GM23248 (cell line): ENCODE data around the gene TSNAX. TPM values are rescaled to one million over a fixed set of nuclear protein-coding genes. Genes with fewer than 3 reads are reported as not detected.

Experiments used
- DNase-seq: peaks from one replicate; pipeline ENCODE4 v3.0.0-alpha.2; 2015
- H2AFZ ChIP-seq: fragments of 200-600 bp; sonication (generic); 2 replicates; pipeline ENCODE4 v1.6.1; 2016; ENCODE audit warnings: antibody characterized with exemption
- H3F3A ChIP-seq: fragments of 200-600 bp; sonication (generic); 2 replicates; pipeline ENCODE4 v1.6.1; 2016; ENCODE audit warnings: mild to moderate bottlenecking, antibody characterized with exemption, mixed run types; ENCODE audit not compliant: insufficient read depth
- H3K27ac ChIP-seq: fragments of 200-600 bp; sonication (generic); 2 replicates; pipeline ENCODE4 v1.5.1; 2016; ENCODE audit warnings: mild to moderate bottlenecking
- H3K27me3 ChIP-seq: fragments of 200-600 bp; sonication (generic); replicated peaks from 2 replicates; pipeline ENCODE4 v1.6.1; 2016; ENCODE audit warnings: mild to moderate bottlenecking; ENCODE audit not compliant: insufficient read depth
- H3K36me3 ChIP-seq: fragments of 200-600 bp; sonication (generic); 2 replicates; pipeline ENCODE4 v1.6.1; 2016; ENCODE audit warnings: low read depth, mild to moderate bottlenecking
- H3K4me1 ChIP-seq: fragments of 200-600 bp; sonication (generic); 2 replicates; pipeline ENCODE4 v1.6.1; 2016; ENCODE audit warnings: mild to moderate bottlenecking; ENCODE audit not compliant: insufficient read depth
- H3K4me2 ChIP-seq: fragments of 200-600 bp; sonication (generic); one replicate; pipeline ENCODE4 v1.6.1; 2016; ENCODE audit warnings: mild to moderate bottlenecking; ENCODE audit not compliant: unreplicated experiment
- H3K4me3 ChIP-seq: fragments of 200-600 bp; sonication (generic); 2 replicates; pipeline ENCODE4 v1.5.1; 2016; ENCODE audit warnings: mild to moderate bottlenecking
- H3K79me2 ChIP-seq: fragments of 200-600 bp; sonication (generic); 2 replicates; pipeline ENCODE4 v1.6.1; 2016; ENCODE audit warnings: mild to moderate bottlenecking; ENCODE audit not compliant: insufficient read depth
- H3K9ac ChIP-seq: fragments of 200-600 bp; sonication (generic); 2 replicates; pipeline ENCODE4 v1.6.1; 2016; ENCODE audit warnings: mild to moderate bottlenecking
- H3K9me2 ChIP-seq: fragments of 200-600 bp; sonication (generic); 2 replicates; pipeline ENCODE4 v1.6.1; 2016; ENCODE audit warnings: mixed run types, mild to moderate bottlenecking, moderate library complexity; ENCODE audit not compliant: insufficient read depth
- H3K9me3 ChIP-seq: fragments of 200-600 bp; sonication (generic); one replicate; pipeline ENCODE4 v1.6.1; 2017; ENCODE audit warnings: low read depth
- H4K20me1 ChIP-seq: fragments of 200-600 bp; sonication (generic); 2 replicates; pipeline ENCODE4 v1.6.0; 2016; ENCODE audit not compliant: insufficient read depth
- EZH2 ChIP-seq: fragments of 200-600 bp; sonication (generic); IDR thresholded peaks from 2 replicates; pipeline ENCODE4 v1.6.1; 2018; ENCODE audit warnings: antibody characterized with exemption, mild to moderate bottlenecking; ENCODE audit not compliant: insufficient read depth, poor library complexity, severe bottlenecking
- EZH2phosphoT487 ChIP-seq: fragments of 200-600 bp; sonication (generic); IDR thresholded peaks from 2 replicates; pipeline ENCODE4 v1.6.1; 2018; ENCODE audit warnings: antibody characterized with exemption, moderate library complexity, mild to moderate bottlenecking, low read depth; ENCODE audit not compliant: insufficient read depth
- WGBS, 2 experiments: methylation state at CpG; one replicate each; pipeline ENCODE4 v1.1.6; 2015 to 2017; ENCODE audit warnings: low lambda C conversion rate in 2 of 2, low coverage in 1 of 2; ENCODE audit errors: missing lambda C conversion rate in 2 of 2; 5-methylcytosine and 5-hydroxymethylcytosine counted together
- in situ Hi-C: fragments of 300-500 bp; cut with MboI; formaldehyde crosslinking; loops from 2 replicates; pipeline ENCODE4 v1.15.0; 2020
- polyA plus RNA-seq: library from polyadenylated mRNA; unstranded; fragments of >200 nt; fragmentation: Nextera tagmentation; extraction: Ambion mirVana; gene quantifications from 2 replicates; pipeline ENCODE4 v1.2.1, GENCODE V29; 2016
- total RNA-seq: library from RNA; depleted of rRNA; stranded (reverse); fragments of >200 nt; shearing (Covaris generic); gene quantifications from 2 replicates; pipeline ENCODE4 v1.2.3, GENCODE V29; 2014

Gene TSNAX
- total and polyA plus RNA-seq, 2 experiments from 2014 or later = 39.4 to 45.8 TPM

- no peak overlapping the region for H2AFZ ChIP-seq
- in situ Hi-C loops = no loop called here
- TF ChIP-seq EZH2phosphoT487 = no peak
- TF ChIP-seq EZH2 = no peak
- 89 to 94% methylated on average over 1 of the region's 1 CpG for WGBS, 2 experiments
- no peaks in the 10 kb centered on the region; the same call in 1 of the 2 replicates for H3K4me1 ChIP-seq
- H4K20me1 ChIP-seq = no peaks in the 10 kb centered on the region
- no peak overlapping the region for H3K9ac ChIP-seq
- H3K36me3 ChIP-seq = no peaks in the 10 kb centered on the region
- H3F3A ChIP-seq = 0 out of 2 replicates have a peak, but pooled peaks cover 6% of the 10 kb centered on the region
- no peaks in the 10 kb centered on the region for H3K9me2 ChIP-seq
- H3K9me3 ChIP-seq = no peaks in the 10 kb centered on the region
- DNase-seq = no peak
- no peak overlapping the region for H3K4me2 ChIP-seq
- H3K27ac ChIP-seq = no peak overlapping the region
- no peaks in the 10 kb centered on the region for H3K27me3 ChIP-seq
- H3K79me2 ChIP-seq = no peaks in the 10 kb centered on the region
- H3K4me3 ChIP-seq = no peak overlapping the region
Measured at GRCh38 chr1:231522038-231522437, 6.4 kb upstream of the TSNAX start.

- no peaks in the 10 kb centered on the region for H4K20me1 ChIP-seq
- H3K36me3 ChIP-seq = no peaks in the 10 kb centered on the region
- H3K27me3 ChIP-seq = no peaks in the 10 kb centered on the region
- DNase-seq = no peak
- H3K9me2 ChIP-seq = no peaks in the 10 kb centered on the region
- in situ Hi-C loops = no loop called here
- no peaks in the 10 kb centered on the region for H3F3A ChIP-seq
- no peaks in the 10 kb centered on the region for H3K79me2 ChIP-seq
- H3K9ac ChIP-seq = no peak overlapping the region
- 93 to 94% methylated on average over 2 of the region's 2 CpGs for WGBS, 2 experiments
- H3K4me1 ChIP-seq = peaks cover 3% of the 10 kb centered on the region; the same call in 1 of the 2 replicates
- TF ChIP-seq EZH2 = no peak
- TF ChIP-seq EZH2phosphoT487 = no peak
- no peak overlapping the region for H3K4me3 ChIP-seq
- H2AFZ ChIP-seq = no peak overlapping the region
- no peak overlapping the region for H3K4me2 ChIP-seq
- H3K9me3 ChIP-seq = no peaks in the 10 kb centered on the region
- no peak overlapping the region for H3K27ac ChIP-seq
Measured at GRCh38 chr1:231522931-231523642, 5.4 kb upstream of the TSNAX start.

- Histone ChIP-seq H3K4me2 (no peak overlapping the region), H3K79me2 (peaks cover 2% of the 10 kb centered on the region), H3K36me3 (no peaks in the 10 kb centered on the region), H3K9ac (no peak overlapping the region), H3K4me3 (no peak overlapping the region), H3K4me1 (peaks cover 3% of the 10 kb centered on the region; the same call in 1 of the 2 replicates), H3K9me3 (no peaks in the 10 kb centered on the region), H3K9me2 (no peaks in the 10 kb centered on the region), H3K27ac (no peak overlapping the region), H3F3A (no peaks in the 10 kb centered on the region), H4K20me1 (no peaks in the 10 kb centered on the region), H2AFZ (no peak overlapping the region), H3K27me3 (no peaks in the 10 kb centered on the region)
- 97 to 100% methylated on average over 2 of the region's 2 CpGs for WGBS, 2 experiments
- TF ChIP-seq EZH2 (no peak), EZH2phosphoT487 (no peak)
- no peak for DNase-seq
- in situ Hi-C loops = no loop called here
Measured at GRCh38 chr1:231523816-231524215, 4.7 kb upstream of the TSNAX start.

- Histone ChIP-seq H3K4me3 (no peak overlapping the region), H3K4me1 (peaks cover 13% of the 10 kb centered on the region), H2AFZ (no peak overlapping the region), H3K27ac (no peak overlapping the region), H3K36me3 (no peaks in the 10 kb centered on the region), H3K27me3 (no peaks in the 10 kb centered on the region), H3K9me2 (no peaks in the 10 kb centered on the region), H3F3A (peaks cover 9% of the 10 kb centered on the region; the same call in 1 of the 2 replicates), H3K9me3 (no peaks in the 10 kb centered on the region), H3K4me2 (no peak overlapping the region), H4K20me1 (no peaks in the 10 kb centered on the region), H3K9ac (no peak overlapping the region), H3K79me2 (peaks cover 29% of the 10 kb centered on the region)
- no peak for DNase-seq
- in situ Hi-C loops = no loop called here
- no peak for TF ChIP-seq EZH2
- TF ChIP-seq EZH2phosphoT487 = no peak
Measured at GRCh38 chr1:231526536-231526935, 1.9 kb upstream of the TSNAX start.
